Naive thymus-derived CD4-positive, alpha-beta T cell (primary cell): Measurements from ENCODE around the gene MACROD2. TPM values are rescaled to one million over a fixed set of nuclear protein-coding genes. Genes with fewer than 3 reads are reported as not detected.
A peak's percentile ranks its signal among the peaks of the same experiment; 100 is the strongest.

Experiments
- ATAC-seq: fragments of 150-1000 bp; cut with Tn5 transposase; 2 replicates; pipeline ENCODE4 v1.10.0; 2021; ENCODE audit warnings: mild to moderate bottlenecking, moderate library complexity
- CTCF ChIA-PET: fragments of 350-600 bp; sonication (Branson Sonifier 250); formaldehyde crosslinking; loops from one replicate; lab custom pipeline; 2021; ENCODE audit warnings: antibody characterized with exemption; lab: Charles Lee
- POLR2A ChIA-PET: fragments of 350-600 bp; sonication (Branson Sonifier 250); formaldehyde crosslinking; loops from one replicate; lab custom pipeline; 2021; ENCODE audit warnings: antibody characterized with exemption, inconsistent platforms; lab: Charles Lee
- DNase-seq, 9 donors: peaks; one replicate each; pipeline versions ENCODE4 v3.0.0 to v3.0.0-alpha.2; 2020 to 2022; ENCODE audit warnings: mixed read lengths in 1 of 9
- H3K27ac ChIP-seq: one replicate; pipeline ENCODE4 v1.7.0; 2013; ENCODE audit warnings: mild to moderate bottlenecking, low read depth, low read length, moderate library complexity
- H3K27me3 ChIP-seq, 2 donors: one replicate each; pipeline ENCODE4 v1.7.0; 2013; ENCODE audit warnings: low read length in 2 of 2, mild to moderate bottlenecking in 2 of 2, moderate library complexity in 2 of 2; ENCODE audit not compliant: control insufficient read depth in 2 of 2, insufficient read depth in 2 of 2
- H3K36me3 ChIP-seq, 3 experiments: 1 replicate in 2 of 3; 2 replicates in 1 of 3; pipeline ENCODE4 v1.7.0; 2013; ENCODE audit warnings: low read length in 3 of 3, mild to moderate bottlenecking in 3 of 3, moderate library complexity in 1 of 3; ENCODE audit not compliant: insufficient read depth in 3 of 3, control insufficient read depth in 2 of 3
- H3K4me1 ChIP-seq, 2 donors: one replicate each; pipeline ENCODE4 v1.7.0; 2013; ENCODE audit warnings: low read length in 2 of 2, mild to moderate bottlenecking in 2 of 2, moderate library complexity in 1 of 2; ENCODE audit not compliant: control insufficient read depth in 2 of 2, insufficient read depth in 2 of 2
- H3K4me3 ChIP-seq: 2 replicates; pipeline ENCODE4 v1.7.0; 2013; ENCODE audit warnings: mild to moderate bottlenecking, low read length
- H3K9me3 ChIP-seq, 3 experiments: 1 replicate in 2 of 3; 2 replicates in 1 of 3; pipeline ENCODE4 v1.7.0; 2013; ENCODE audit warnings: low read length in 3 of 3; ENCODE audit not compliant: control insufficient read depth in 2 of 3
- H3K27ac Mint-ChIP-seq, 9 donors: one replicate each; pipeline ENCODE4 v1.8.0; 2020 to 2022; ENCODE audit warnings: mixed read lengths in 9 of 9, mild to moderate bottlenecking in 8 of 9, moderate library complexity in 5 of 9, inconsistent platforms in 2 of 9
- H3K27me3 Mint-ChIP-seq, 5 donors: one replicate each; pipeline ENCODE4 v1.8.0; 2021 to 2022; ENCODE audit warnings: mixed read lengths in 5 of 5, mild to moderate bottlenecking in 1 of 5
- H3K36me3 Mint-ChIP-seq, 5 donors: one replicate each; pipeline ENCODE4 v1.8.0; 2020 to 2022; ENCODE audit warnings: mixed read lengths in 5 of 5, mild to moderate bottlenecking in 3 of 5, inconsistent platforms in 1 of 5
- H3K4me1 Mint-ChIP-seq, 7 donors: one replicate each; pipeline ENCODE4 v1.8.0; 2020 to 2022; ENCODE audit warnings: mixed read lengths in 7 of 7, mild to moderate bottlenecking in 3 of 7, inconsistent platforms in 1 of 7
- H3K4me3 Mint-ChIP-seq, 10 donors: one replicate each; pipeline ENCODE4 v1.8.0; 2020 to 2022; ENCODE audit warnings: mild to moderate bottlenecking in 10 of 10, mixed read lengths in 10 of 10, moderate library complexity in 6 of 10, inconsistent platforms in 2 of 10
- H3K9me3 Mint-ChIP-seq, 11 donors: one replicate each; pipeline ENCODE4 v1.8.0; 2020 to 2022; ENCODE audit warnings: mixed read lengths in 11 of 11, mild to moderate bottlenecking in 4 of 11, inconsistent platforms in 1 of 11, moderate library complexity in 1 of 11
- intact Hi-C, 2 donors: fragments of 100-400 bp; cut with micrococcal nuclease; formaldehyde crosslinking; loops; one replicate each; pipeline ENCODE4 v1.15.1; 2023
- polyA plus RNA-seq, 2 donors: library from polyadenylated mRNA; unstranded; fragments of 300-500 nt; fragmentation: Illumina TruSeq; gene quantifications; one replicate each; pipeline ENCODE4 v1.2.3, GENCODE V29; 2021
- total RNA-seq, 6 experiments: library from RNA in 5 of 6; stranded (reverse) in 5 of 6; gene quantifications; 1 replicate in 5 of 6; 2 replicates in 1 of 6; pipeline ENCODE4 v1.2.3 and lab custom pipeline; 2021 to 2026

MACROD2 gene
- total and polyA plus RNA-seq, 7 experiments from 2014 or later: 0.27 to 0.86 (median 0.34) TPM; not detected in 4

GRCh38 chr20:14335052-14335451 lies 339.7 kb downstream of the MACROD2 start:
- CTCF ChIA-PET: no interaction called here
- POLR2A ChIA-PET: no interaction called here
- Histone ChIP-seq H3K36me3 (no peaks in the 10 kb centered on the region), H3K4me3 (no peak overlapping the region), H3K27me3 (no peaks in the 10 kb centered on the region), H3K27ac (no peak overlapping the region), H3K9me3 (no peaks in the 10 kb centered on the region), H3K4me1 (no peaks in the 10 kb centered on the region)
- no peaks in the 10 kb centered on the region for H3K27me3 Mint-ChIP-seq
- no peak overlapping the region for H3K4me3 Mint-ChIP-seq
- DNase-seq (no peak), ATAC-seq (no peak)
- H3K4me1 Mint-ChIP-seq: no peaks in the 10 kb centered on the region
- peaks cover 0 to 8% (median 3%) of the 10 kb centered on the region in 11 donors for H3K9me3 Mint-ChIP-seq
- no peaks in the 10 kb centered on the region for H3K36me3 Mint-ChIP-seq
- intact Hi-C loops: no loop called here
- no peak overlapping the region for H3K27ac Mint-ChIP-seq

GRCh38 chr20:14336686-14337085 lies 341.4 kb downstream of the MACROD2 start:
- H3K4me1 Mint-ChIP-seq: no peaks in the 10 kb centered on the region
- intact Hi-C loops: no loop called here
- H3K9me3 ChIP-seq: no peaks in the 10 kb centered on the region
- H3K36me3 Mint-ChIP-seq: no peaks in the 10 kb centered on the region
- H3K27ac Mint-ChIP-seq: no peak overlapping the region
- POLR2A ChIA-PET: no interaction called here
- H3K36me3 ChIP-seq: no peaks in the 10 kb centered on the region
- H3K9me3 Mint-ChIP-seq: peaks cover 0 to 10% (median 5%) of the 10 kb centered on the region in 11 donors
- no peak for ATAC-seq
- H3K4me1 ChIP-seq: no peaks in the 10 kb centered on the region
- H3K27me3 ChIP-seq: no peaks in the 10 kb centered on the region
- H3K27ac ChIP-seq: no peak overlapping the region
- H3K4me3 ChIP-seq: no peak overlapping the region
- H3K4me3 Mint-ChIP-seq: no peak overlapping the region
- H3K27me3 Mint-ChIP-seq: no peaks in the 10 kb centered on the region
- DNase-seq: no peak
- CTCF ChIA-PET: no interaction called here

GRCh38 chr20:14337400-14338171 lies 342.3 kb downstream of the MACROD2 start, which contains the start of gene FLRT3:
Gene FLRT3 (minus strand): TSS chr20:14337612. CDS start chr20:14327506, 10,106 bp downstream.
- DNase-seq: no peak
- ATAC-seq: peak; percentile 31
- no peaks in the 10 kb centered on the region for H3K4me1 Mint-ChIP-seq

GRCh38 chr20:14341801-14342200 lies 346.5 kb downstream of the MACROD2 start:
- ATAC-seq: no peak
- no peaks in the 10 kb centered on the region for H3K27me3 ChIP-seq
- no peak overlapping the region for H3K27ac ChIP-seq
- POLR2A ChIA-PET: no interaction called here
- Mint-ChIP-seq H3K4me1 (no peaks in the 10 kb centered on the region), H3K27me3 (no peaks in the 10 kb centered on the region), H3K9me3 (peaks cover 2 to 28% (median 6%) of the 10 kb centered on the region in 11 donors), H3K36me3 (no peaks in the 10 kb centered on the region), H3K27ac (no peak overlapping the region), H3K4me3 (no peak overlapping the region)
- no peak overlapping the region for H3K4me3 ChIP-seq
- H3K9me3 ChIP-seq: no peaks in the 10 kb centered on the region
- H3K4me1 ChIP-seq: no peaks in the 10 kb centered on the region
- DNase-seq: no peak
- CTCF ChIA-PET: no interaction called here
- intact Hi-C loops: no loop called here
- H3K36me3 ChIP-seq: no peaks in the 10 kb centered on the region

More at GRCh38 chr20:14337400-14338171, 342.3 kb downstream of the MACROD2 start, which contains the start of gene FLRT3:
- intact Hi-C loops: no loop called here
- CTCF ChIA-PET: no interaction called here
- Mint-ChIP-seq H3K4me3 (no peak within 1 kb of the TSS), H3K27me3 (no peaks in the 10 kb centered on the region), H3K9me3 (peaks cover 0 to 13% (median 5%) of the 10 kb centered on the region in 11 donors), H3K27ac (no peak within 1 kb of the TSS), H3K36me3 (no peaks in the 10 kb centered on the region)
- Histone ChIP-seq H3K27me3 (no peaks in the 10 kb centered on the region), H3K36me3 (no peaks in the 10 kb centered on the region), H3K27ac (no peak within 1 kb of the TSS), H3K9me3 (no peaks in the 10 kb centered on the region), H3K4me3 (no peak within 1 kb of the TSS), H3K4me1 (no peaks in the 10 kb centered on the region)
- POLR2A ChIA-PET: no interaction called here

GRCh38 chr20:14342918-14343317 lies 347.6 kb downstream of the MACROD2 start:
- ATAC-seq (no peak), DNase-seq (no peak)
- no peaks in the 10 kb centered on the region for H3K36me3 Mint-ChIP-seq
- no peaks in the 10 kb centered on the region for H3K36me3 ChIP-seq
- H3K4me1 ChIP-seq: no peaks in the 10 kb centered on the region
- no peak overlapping the region for H3K27ac ChIP-seq
- H3K4me3 ChIP-seq: no peak overlapping the region
- POLR2A ChIA-PET: no interaction called here
- no peaks in the 10 kb centered on the region for H3K27me3 Mint-ChIP-seq
- no peak overlapping the region for H3K27ac Mint-ChIP-seq
- intact Hi-C loops: no loop called here
- H3K4me1 Mint-ChIP-seq: no peaks in the 10 kb centered on the region
- CTCF ChIA-PET: no interaction called here
- H3K4me3 Mint-ChIP-seq: no peak overlapping the region
- H3K9me3 Mint-ChIP-seq: peaks cover 2 to 30% (median 6%) of the 10 kb centered on the region in 11 donors
- H3K27me3 ChIP-seq: no peaks in the 10 kb centered on the region
- no peaks in the 10 kb centered on the region for H3K9me3 ChIP-seq

GRCh38 chr20:14343491-14344065 lies 348.3 kb downstream of the MACROD2 start:
- ChIA-PET CTCF (no interaction called here), POLR2A (no interaction called here)
- H3K27me3 Mint-ChIP-seq: no peaks in the 10 kb centered on the region
- no peaks in the 10 kb centered on the region for H3K36me3 Mint-ChIP-seq
- no peak overlapping the region for H3K4me3 ChIP-seq
- H3K4me3 Mint-ChIP-seq: no peak overlapping the region
- H3K4me1 ChIP-seq: no peaks in the 10 kb centered on the region
- ATAC-seq (no peak), DNase-seq (no peak)
- H3K4me1 Mint-ChIP-seq: no peaks in the 10 kb centered on the region
- intact Hi-C loops: no loop called here
- H3K9me3 Mint-ChIP-seq: peaks cover 2 to 30% (median 6%) of the 10 kb centered on the region in 11 donors
- no peak overlapping the region for H3K27ac ChIP-seq
- no peaks in the 10 kb centered on the region for H3K27me3 ChIP-seq
- no peak overlapping the region for H3K27ac Mint-ChIP-seq
- H3K9me3 ChIP-seq: no peaks in the 10 kb centered on the region
- H3K36me3 ChIP-seq: no peaks in the 10 kb centered on the region
